A673 (cell line): Measurements from ENCODE around the gene TRIM43B.
"Not testable (repeated sequence)": the region's sequence is repeated elsewhere in the genome, so short reads cannot be mapped to it uniquely, and the experiment has no call there.

Experiments
- EZH2 ChIP-seq: fragments of 200-600 bp; sonication (generic); IDR thresholded peaks from 2 replicates; pipeline ENCODE4 v1.6.1; 2017; ENCODE audit warnings: borderline replicate concordance, low read depth, mild to moderate bottlenecking, mixed read lengths, antibody characterized with exemption, low read length; ENCODE audit not compliant: poor library complexity, severe bottlenecking
- TF ChIP-seq, protein P1 (sequence below): fragments of 300-800, 200-600 bp; sonication (generic); conservative IDR thresholded peaks from 2 replicates; pipeline ENCODE4 v1.5.1; 2017; ENCODE audit warnings: low read depth, mild to moderate bottlenecking, antibody characterized with exemption, low read length, moderate library complexity, mixed read lengths

DNA sequence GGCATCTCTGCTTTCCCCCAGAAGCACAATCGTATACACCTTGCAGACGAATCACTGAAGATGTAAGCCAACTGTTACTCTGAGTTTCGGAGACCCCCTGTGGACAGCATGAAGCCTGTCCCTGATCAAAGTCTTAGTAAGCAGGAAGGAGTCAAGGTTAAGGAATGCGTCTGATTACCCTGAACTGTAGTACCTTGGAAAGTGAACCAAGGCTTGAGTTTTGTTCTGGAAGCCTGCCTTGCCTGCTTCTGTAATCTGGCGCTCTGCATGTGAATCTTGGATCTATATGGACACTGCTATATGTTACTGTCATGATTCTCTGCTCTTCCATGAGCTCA, 48.7 kb downstream of the TRIM43B start:
- TF ChIP-seq, protein P1, sequence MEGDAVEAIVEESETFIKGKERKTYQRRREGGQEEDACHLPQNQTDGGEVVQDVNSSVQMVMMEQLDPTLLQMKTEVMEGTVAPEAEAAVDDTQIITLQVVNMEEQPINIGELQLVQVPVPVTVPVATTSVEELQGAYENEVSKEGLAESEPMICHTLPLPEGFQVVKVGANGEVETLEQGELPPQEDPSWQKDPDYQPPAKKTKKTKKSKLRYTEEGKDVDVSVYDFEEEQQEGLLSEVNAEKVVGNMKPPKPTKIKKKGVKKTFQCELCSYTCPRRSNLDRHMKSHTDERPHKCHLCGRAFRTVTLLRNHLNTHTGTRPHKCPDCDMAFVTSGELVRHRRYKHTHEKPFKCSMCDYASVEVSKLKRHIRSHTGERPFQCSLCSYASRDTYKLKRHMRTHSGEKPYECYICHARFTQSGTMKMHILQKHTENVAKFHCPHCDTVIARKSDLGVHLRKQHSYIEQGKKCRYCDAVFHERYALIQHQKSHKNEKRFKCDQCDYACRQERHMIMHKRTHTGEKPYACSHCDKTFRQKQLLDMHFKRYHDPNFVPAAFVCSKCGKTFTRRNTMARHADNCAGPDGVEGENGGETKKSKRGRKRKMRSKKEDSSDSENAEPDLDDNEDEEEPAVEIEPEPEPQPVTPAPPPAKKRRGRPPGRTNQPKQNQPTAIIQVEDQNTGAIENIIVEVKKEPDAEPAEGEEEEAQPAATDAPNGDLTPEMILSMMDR, result not testable (repeated sequence)
- TF ChIP-seq EZH2, result not testable (repeated sequence)
